ENCODE results near the gene EYA2.

Gene EYA2

DNA sequence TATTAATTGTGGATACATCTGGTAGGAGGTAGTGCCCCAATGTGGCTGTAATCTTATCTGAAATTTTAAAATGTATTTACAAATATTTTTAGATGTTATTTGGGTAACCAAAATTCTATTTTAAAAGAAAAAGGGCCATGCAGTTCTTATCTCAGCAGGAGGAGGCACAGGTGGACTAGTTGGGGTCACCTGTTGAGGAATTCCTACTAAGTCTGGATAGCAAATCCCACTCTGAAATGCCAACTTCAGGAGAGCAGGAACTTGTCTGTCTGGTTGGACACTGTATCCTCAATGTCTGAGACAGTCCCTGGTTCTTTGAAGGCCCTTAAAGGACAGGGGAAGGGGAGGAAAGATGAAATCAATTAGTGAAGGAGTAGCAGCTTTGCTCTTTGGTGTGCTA lies 82.6 kb downstream of the EYA2 start:
- H3K9ac ChIP-seq (ENCODE audit: low read depth in 1 of 2, low read length in 2 of 2): no peak overlapping the region
- H3K9me3 ChIP-seq (ENCODE audit: control insufficient read depth in 2 of 2, low read length in 2 of 2): no peaks in the 10 kb centered on the region
- no peaks in the 10 kb centered on the region for H3K4me1 ChIP-seq (ENCODE audit: control insufficient read depth in 2 of 2, insufficient read depth in 2 of 2, low read length in 2 of 2)
- H3K4me3 ChIP-seq (ENCODE audit: low read length in 2 of 2): no peak overlapping the region
- H3K36me3 ChIP-seq (ENCODE audit: control insufficient read depth in 2 of 2, insufficient read depth in 2 of 2, low read length in 2 of 2): peaks cover 0 to 2% of the 10 kb centered on the region in 2 donors
- no peak overlapping the region for H3K27ac ChIP-seq (ENCODE audit: low read depth in 2 of 2, low read length in 2 of 2)
- H3K27me3 ChIP-seq (ENCODE audit: control insufficient read depth in 2 of 2, insufficient read depth in 2 of 2, low read length in 2 of 2): no peaks in the 10 kb centered on the region

DNA sequence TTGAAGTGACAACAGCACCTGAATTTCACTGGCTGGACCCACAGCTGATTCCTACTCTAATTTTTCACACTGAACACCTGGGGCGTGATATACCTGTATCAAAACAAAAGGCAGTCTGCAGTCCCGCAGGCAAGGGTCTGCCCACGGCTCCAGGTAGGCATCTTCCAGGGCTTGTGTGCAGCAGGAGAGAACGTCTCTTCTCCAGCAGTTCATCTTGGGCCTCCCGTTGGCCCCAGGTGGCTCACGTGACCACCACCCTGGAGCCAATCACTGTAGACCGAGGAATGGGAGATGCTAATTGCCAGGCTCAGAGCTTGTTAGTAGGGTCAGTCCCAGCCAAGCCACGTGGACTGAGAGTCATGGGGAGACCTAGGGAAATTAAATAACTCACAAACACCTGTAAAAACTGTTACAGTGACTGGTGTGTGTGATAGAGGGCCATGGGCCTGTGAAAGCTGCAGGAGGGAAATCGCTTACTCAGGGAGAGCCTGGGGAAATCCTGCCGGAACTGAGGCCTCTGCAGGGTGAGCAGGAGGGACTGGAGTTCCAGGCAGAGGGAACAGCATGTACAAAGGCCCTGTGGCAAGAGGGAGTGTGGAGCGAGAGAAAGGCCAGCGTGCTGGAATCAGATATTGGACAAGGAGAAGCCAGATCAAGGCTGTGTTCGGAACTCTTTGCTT lies 83.4 kb downstream of the EYA2 start:
- no peaks in the 10 kb centered on the region for H3K27me3 ChIP-seq (ENCODE audit: control insufficient read depth in 2 of 2, insufficient read depth in 2 of 2, low read length in 2 of 2)
- no peaks in the 10 kb centered on the region for H3K4me1 ChIP-seq (ENCODE audit: control insufficient read depth in 2 of 2, insufficient read depth in 2 of 2, low read length in 2 of 2)
- no peak overlapping the region for H3K9ac ChIP-seq (ENCODE audit: low read depth in 1 of 2, low read length in 2 of 2)
- H3K9me3 ChIP-seq (ENCODE audit: control insufficient read depth in 2 of 2, low read length in 2 of 2): no peaks in the 10 kb centered on the region
- no peak overlapping the region for H3K4me3 ChIP-seq (ENCODE audit: low read length in 2 of 2)
- H3K36me3 ChIP-seq (ENCODE audit: control insufficient read depth in 2 of 2, insufficient read depth in 2 of 2, low read length in 2 of 2): peaks cover 0 to 2% of the 10 kb centered on the region in 2 donors
- no peak overlapping the region for H3K27ac ChIP-seq (ENCODE audit: low read depth in 2 of 2, low read length in 2 of 2)

- no peak overlapping the region for H3K27ac ChIP-seq (ENCODE audit: low read depth in 2 of 2, low read length in 2 of 2)
- H3K9me3 ChIP-seq (ENCODE audit: control insufficient read depth in 2 of 2, low read length in 2 of 2): no peaks in the 10 kb centered on the region
- H3K4me1 ChIP-seq (ENCODE audit: control insufficient read depth in 2 of 2, insufficient read depth in 2 of 2, low read length in 2 of 2): no peaks in the 10 kb centered on the region
- H3K36me3 ChIP-seq (ENCODE audit: control insufficient read depth in 2 of 2, insufficient read depth in 2 of 2, low read length in 2 of 2): peaks cover 0 to 2% of the 10 kb centered on the region in 2 donors
- no peak overlapping the region for H3K4me3 ChIP-seq (ENCODE audit: low read length in 2 of 2)
- no peaks in the 10 kb centered on the region for H3K27me3 ChIP-seq (ENCODE audit: control insufficient read depth in 2 of 2, insufficient read depth in 2 of 2, low read length in 2 of 2)
- no peak overlapping the region for H3K9ac ChIP-seq (ENCODE audit: low read depth in 1 of 2, low read length in 2 of 2)
These were observed 84.4 kb downstream of the EYA2 start for GRCh38 chr20:46978951-46979491.

DNA sequence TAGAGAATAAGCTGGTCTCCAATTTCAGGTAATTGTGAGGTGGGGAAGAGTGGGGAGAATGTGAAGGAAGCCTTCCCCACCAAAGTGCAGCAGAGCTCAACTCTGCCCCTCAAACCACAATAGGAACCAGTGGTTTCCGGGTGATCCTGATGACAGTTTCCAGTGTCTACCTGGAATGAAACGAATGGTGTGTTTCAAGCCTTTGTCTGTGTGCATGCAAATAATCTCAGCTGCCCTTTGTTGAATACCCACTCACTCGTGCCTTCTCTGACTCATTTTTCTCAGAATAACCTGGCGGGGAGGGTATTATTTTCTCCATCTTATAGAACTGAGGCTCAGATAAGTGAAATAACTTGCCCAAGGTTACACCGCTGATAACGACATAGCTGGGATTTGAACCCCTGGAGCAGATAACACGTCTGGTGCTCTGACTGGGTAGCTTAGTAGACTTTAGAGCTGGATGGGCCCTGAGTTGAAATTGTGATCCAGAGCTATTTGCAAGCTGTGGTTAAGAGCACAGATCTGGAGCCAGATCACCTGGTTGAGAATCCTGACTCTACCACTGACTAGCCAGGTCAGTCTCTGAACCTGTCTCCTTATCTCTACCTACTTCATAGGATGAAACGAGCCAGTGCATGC lies 85.1 kb downstream of the EYA2 start:
- Histone ChIP-seq H3K4me1 (ENCODE audit: control insufficient read depth in 2 of 2, insufficient read depth in 2 of 2, low read length in 2 of 2) (no peaks in the 10 kb centered on the region), H3K36me3 (ENCODE audit: control insufficient read depth in 2 of 2, insufficient read depth in 2 of 2, low read length in 2 of 2) (peaks cover 0 to 2% of the 10 kb centered on the region in 2 donors), H3K4me3 (ENCODE audit: low read length in 2 of 2) (no peak overlapping the region), H3K27me3 (ENCODE audit: control insufficient read depth in 2 of 2, insufficient read depth in 2 of 2, low read length in 2 of 2) (no peaks in the 10 kb centered on the region), H3K9ac (ENCODE audit: low read depth in 1 of 2, low read length in 2 of 2) (no peak overlapping the region), H3K9me3 (ENCODE audit: control insufficient read depth in 2 of 2, low read length in 2 of 2) (no peaks in the 10 kb centered on the region), H3K27ac (ENCODE audit: low read depth in 2 of 2, low read length in 2 of 2) (no peak overlapping the region)

DNA sequence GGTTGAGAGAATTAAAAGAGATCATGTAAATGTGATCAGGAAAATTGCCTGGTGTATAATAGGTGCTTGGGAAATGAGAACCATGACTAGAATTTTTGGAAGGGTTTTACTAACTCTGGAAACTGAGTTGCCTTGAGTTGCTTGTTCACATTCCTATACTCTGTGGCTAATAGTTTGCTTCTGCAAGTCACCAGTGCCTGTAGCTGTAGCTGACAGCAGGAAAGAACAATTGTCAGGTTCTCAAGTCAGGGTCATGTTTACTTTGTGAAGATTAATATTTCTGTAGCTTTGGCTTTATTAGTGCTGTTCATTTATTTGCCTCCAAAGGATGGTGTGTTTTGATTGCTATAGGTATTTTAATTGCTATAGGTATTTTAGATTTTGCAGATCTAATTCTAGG lies 86.5 kb downstream of the EYA2 start:
- Histone ChIP-seq H3K4me3 (ENCODE audit: low read length in 2 of 2) (no peak overlapping the region), H3K4me1 (ENCODE audit: control insufficient read depth in 2 of 2, insufficient read depth in 2 of 2, low read length in 2 of 2) (no peaks in the 10 kb centered on the region), H3K9ac (ENCODE audit: low read depth in 1 of 2, low read length in 2 of 2) (no peak overlapping the region), H3K27ac (ENCODE audit: low read depth in 2 of 2, low read length in 2 of 2) (no peak overlapping the region), H3K36me3 (ENCODE audit: control insufficient read depth in 2 of 2, insufficient read depth in 2 of 2, low read length in 2 of 2) (peaks cover 0 to 2% of the 10 kb centered on the region in 2 donors), H3K27me3 (ENCODE audit: control insufficient read depth in 2 of 2, insufficient read depth in 2 of 2, low read length in 2 of 2) (no peaks in the 10 kb centered on the region), H3K9me3 (ENCODE audit: control insufficient read depth in 2 of 2, low read length in 2 of 2) (no peaks in the 10 kb centered on the region)

DNA sequence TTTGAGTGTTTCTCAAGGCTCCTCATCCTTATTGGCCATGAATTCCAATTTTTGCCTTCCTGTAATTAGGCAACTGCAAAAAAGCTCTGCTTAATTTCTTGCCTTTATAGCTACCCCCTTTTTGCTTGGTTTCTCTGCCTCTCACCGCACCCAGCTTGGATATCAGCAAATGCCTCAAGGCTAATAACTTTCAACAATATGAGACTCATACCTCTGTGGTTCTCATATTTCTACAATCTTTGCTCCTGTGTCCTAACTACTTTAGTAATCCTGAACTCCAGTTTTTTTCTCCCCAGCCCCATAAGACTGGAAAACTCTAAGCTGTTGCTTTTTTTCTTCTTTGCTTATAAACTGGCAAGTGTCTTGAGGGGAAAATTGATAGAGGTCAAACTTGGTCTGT lies 88.8 kb downstream of the EYA2 start:
- Histone ChIP-seq H3K4me1 (ENCODE audit: control insufficient read depth in 2 of 2, insufficient read depth in 2 of 2, low read length in 2 of 2) (no peaks in the 10 kb centered on the region), H3K27me3 (ENCODE audit: control insufficient read depth in 2 of 2, insufficient read depth in 2 of 2, low read length in 2 of 2) (no peaks in the 10 kb centered on the region), H3K9me3 (ENCODE audit: control insufficient read depth in 2 of 2, low read length in 2 of 2) (no peaks in the 10 kb centered on the region), H3K27ac (ENCODE audit: low read depth in 2 of 2, low read length in 2 of 2) (no peak overlapping the region), H3K9ac (ENCODE audit: low read depth in 1 of 2, low read length in 2 of 2) (no peak overlapping the region), H3K36me3 (ENCODE audit: control insufficient read depth in 2 of 2, insufficient read depth in 2 of 2, low read length in 2 of 2) (no peaks in the 10 kb centered on the region), H3K4me3 (ENCODE audit: low read length in 2 of 2) (no peak overlapping the region)

GRCh38 chr20:46984405-46984804 lies 89.8 kb downstream of the EYA2 start:
- Histone ChIP-seq H3K4me3 (ENCODE audit: low read length in 2 of 2) (no peak overlapping the region), H3K9ac (ENCODE audit: low read depth in 1 of 2, low read length in 2 of 2) (no peak overlapping the region), H3K36me3 (ENCODE audit: control insufficient read depth in 2 of 2, insufficient read depth in 2 of 2, low read length in 2 of 2) (no peaks in the 10 kb centered on the region), H3K4me1 (ENCODE audit: control insufficient read depth in 2 of 2, insufficient read depth in 2 of 2, low read length in 2 of 2) (no peaks in the 10 kb centered on the region), H3K27me3 (ENCODE audit: control insufficient read depth in 2 of 2, insufficient read depth in 2 of 2, low read length in 2 of 2) (no peaks in the 10 kb centered on the region), H3K27ac (ENCODE audit: low read depth in 2 of 2, low read length in 2 of 2) (no peak overlapping the region), H3K9me3 (ENCODE audit: control insufficient read depth in 2 of 2, low read length in 2 of 2) (no peaks in the 10 kb centered on the region)

DNA sequence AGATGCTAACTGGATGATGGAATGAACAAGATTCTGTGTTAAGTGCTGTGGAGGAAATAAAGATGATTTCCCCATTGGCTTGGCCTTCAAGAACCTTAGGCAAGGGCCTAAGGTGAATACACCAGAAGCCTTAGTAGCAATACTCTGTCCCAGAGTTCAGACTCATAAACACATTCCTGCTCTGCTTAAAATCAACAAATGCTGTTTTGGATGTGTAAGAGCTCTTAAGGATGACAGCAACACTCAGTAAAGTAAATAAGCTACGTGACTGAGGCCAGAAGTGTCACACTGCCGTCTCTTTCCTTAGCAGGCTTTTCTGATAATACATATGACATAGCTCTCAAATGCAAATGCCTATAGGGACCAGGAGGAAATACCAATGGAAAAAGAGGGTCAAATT lies 90.6 kb downstream of the EYA2 start:
- Histone ChIP-seq H3K9ac (ENCODE audit: low read depth in 1 of 2, low read length in 2 of 2) (no peak overlapping the region), H3K36me3 (ENCODE audit: control insufficient read depth in 2 of 2, insufficient read depth in 2 of 2, low read length in 2 of 2) (no peaks in the 10 kb centered on the region), H3K27ac (ENCODE audit: low read depth in 2 of 2, low read length in 2 of 2) (no peak overlapping the region), H3K9me3 (ENCODE audit: control insufficient read depth in 2 of 2, low read length in 2 of 2) (no peaks in the 10 kb centered on the region), H3K4me3 (ENCODE audit: low read length in 2 of 2) (no peak overlapping the region), H3K4me1 (ENCODE audit: control insufficient read depth in 2 of 2, insufficient read depth in 2 of 2, low read length in 2 of 2) (peaks cover 0 to 4% of the 10 kb centered on the region in 2 donors), H3K27me3 (ENCODE audit: control insufficient read depth in 2 of 2, insufficient read depth in 2 of 2, low read length in 2 of 2) (no peaks in the 10 kb centered on the region)

DNA sequence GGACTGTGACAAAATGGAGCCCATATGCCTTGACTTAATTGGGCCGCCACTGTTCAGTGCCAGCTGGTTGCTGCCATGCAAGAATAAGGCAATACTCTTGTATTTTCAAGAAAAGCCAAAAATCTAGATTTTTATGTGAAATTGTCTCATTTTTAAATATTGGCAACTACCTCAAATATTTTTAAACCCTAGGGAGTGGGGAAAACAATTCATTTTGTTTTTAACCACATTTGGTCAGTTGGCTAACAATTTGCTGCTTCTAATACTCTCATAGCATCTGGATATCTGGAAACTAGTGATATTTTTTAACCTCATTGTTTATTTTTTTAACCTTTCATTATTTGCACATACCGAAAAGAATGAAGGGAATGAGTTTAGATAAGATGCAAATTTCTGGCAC lies 91.0 kb downstream of the EYA2 start:
- Histone ChIP-seq H3K27me3 (ENCODE audit: control insufficient read depth in 2 of 2, insufficient read depth in 2 of 2, low read length in 2 of 2) (no peaks in the 10 kb centered on the region), H3K4me1 (ENCODE audit: control insufficient read depth in 2 of 2, insufficient read depth in 2 of 2, low read length in 2 of 2) (peaks cover 0 to 5% of the 10 kb centered on the region in 2 donors), H3K4me3 (ENCODE audit: low read length in 2 of 2) (no peak overlapping the region), H3K9ac (ENCODE audit: low read depth in 1 of 2, low read length in 2 of 2) (no peak overlapping the region), H3K27ac (ENCODE audit: low read depth in 2 of 2, low read length in 2 of 2) (no peak overlapping the region), H3K36me3 (ENCODE audit: control insufficient read depth in 2 of 2, insufficient read depth in 2 of 2, low read length in 2 of 2) (no peaks in the 10 kb centered on the region), H3K9me3 (ENCODE audit: control insufficient read depth in 2 of 2, low read length in 2 of 2) (no peaks in the 10 kb centered on the region)

DNA sequence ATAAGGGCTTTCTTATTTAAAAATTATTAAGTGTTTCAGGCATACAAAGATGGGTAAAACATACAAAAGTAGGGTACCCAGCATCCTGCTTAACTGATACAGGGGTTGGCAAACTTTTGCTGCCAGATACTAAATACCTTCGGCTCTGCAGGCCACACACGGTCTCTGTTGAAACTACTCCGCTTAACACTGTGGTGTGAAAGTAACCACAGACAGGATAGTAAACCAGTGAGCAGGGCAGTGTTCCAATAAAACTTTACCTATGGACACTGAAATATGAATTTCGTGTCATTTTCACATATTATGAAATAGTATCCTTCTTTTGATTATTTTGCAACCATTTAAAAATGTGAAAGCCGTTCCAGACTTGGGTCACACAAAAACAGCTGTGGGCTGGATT lies 92.4 kb downstream of the EYA2 start:
- no peak overlapping the region for H3K9ac ChIP-seq (ENCODE audit: low read depth in 1 of 2, low read length in 2 of 2)
- H3K27me3 ChIP-seq (ENCODE audit: control insufficient read depth in 2 of 2, insufficient read depth in 2 of 2, low read length in 2 of 2): no peaks in the 10 kb centered on the region
- no peaks in the 10 kb centered on the region for H3K36me3 ChIP-seq (ENCODE audit: control insufficient read depth in 2 of 2, insufficient read depth in 2 of 2, low read length in 2 of 2)
- no peak overlapping the region for H3K27ac ChIP-seq (ENCODE audit: low read depth in 2 of 2, low read length in 2 of 2)
- peaks cover 0 to 5% of the 10 kb centered on the region in 2 donors for H3K4me1 ChIP-seq (ENCODE audit: control insufficient read depth in 2 of 2, insufficient read depth in 2 of 2, low read length in 2 of 2)
- H3K4me3 ChIP-seq (ENCODE audit: low read length in 2 of 2): no peak overlapping the region
- H3K9me3 ChIP-seq (ENCODE audit: control insufficient read depth in 2 of 2, low read length in 2 of 2): no peaks in the 10 kb centered on the region

Data from mucosa of rectum (tissue), 2 donors.